HG03442 (cell line): ENCODE measurements around the gene FBXW8.
A peak's percentile ranks its signal among the peaks of the same experiment; 100 is the strongest.

Source experiments
- ATAC-seq: cut with Tn5 transposase; IDR thresholded peaks from one replicate; pipeline ENCODE4 v1.9.1; 2021; ENCODE audit warnings: mild to moderate bottlenecking, moderate library complexity; ENCODE audit not compliant: unreplicated experiment

Gene FBXW8

GRCh38 chr12:117018276-117018675, 107.5 kb downstream of the FBXW8 start:
- ATAC-seq: no peak

GRCh38 chr12:117018685-117019084, 107.9 kb downstream of the FBXW8 start:
- ATAC-seq: no peak

- no peak for ATAC-seq
These were observed 109.1 kb downstream of the FBXW8 start for GRCh38 chr12:117019866-117020265.

DNA sequence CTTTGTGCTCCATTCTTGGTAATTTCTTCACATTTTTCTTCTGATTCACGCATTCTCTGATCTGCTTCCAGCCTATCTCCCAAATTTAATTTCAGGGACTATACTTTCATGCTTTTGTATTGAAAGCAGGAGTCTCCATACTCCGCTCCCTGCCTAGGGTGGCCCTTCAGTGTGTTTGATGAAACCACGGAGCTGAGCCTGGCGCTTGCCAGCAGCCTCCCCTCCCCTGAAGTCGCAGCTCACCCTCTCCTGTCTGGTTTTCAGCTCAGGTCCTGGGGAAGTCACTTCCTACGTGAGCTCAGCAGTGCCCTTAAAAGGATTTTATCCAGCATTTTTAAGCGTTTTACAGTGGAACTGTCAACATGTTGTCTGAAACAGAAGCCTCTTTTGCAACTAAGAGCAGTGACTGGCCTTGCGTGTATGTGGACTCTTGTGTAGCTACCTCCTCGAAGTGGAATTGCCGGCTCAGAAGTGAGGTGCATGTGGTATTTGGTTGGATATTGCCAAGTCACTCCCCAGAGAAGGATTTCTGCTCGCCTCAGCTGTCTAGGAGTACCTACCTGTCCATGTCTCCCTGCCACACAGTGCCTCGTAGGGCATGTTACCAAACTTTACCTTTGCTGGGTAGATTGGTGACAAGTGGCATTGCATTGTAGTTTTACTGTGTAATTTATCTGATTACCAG, 109.9 kb downstream of the FBXW8 start:
- no peak for ATAC-seq

DNA sequence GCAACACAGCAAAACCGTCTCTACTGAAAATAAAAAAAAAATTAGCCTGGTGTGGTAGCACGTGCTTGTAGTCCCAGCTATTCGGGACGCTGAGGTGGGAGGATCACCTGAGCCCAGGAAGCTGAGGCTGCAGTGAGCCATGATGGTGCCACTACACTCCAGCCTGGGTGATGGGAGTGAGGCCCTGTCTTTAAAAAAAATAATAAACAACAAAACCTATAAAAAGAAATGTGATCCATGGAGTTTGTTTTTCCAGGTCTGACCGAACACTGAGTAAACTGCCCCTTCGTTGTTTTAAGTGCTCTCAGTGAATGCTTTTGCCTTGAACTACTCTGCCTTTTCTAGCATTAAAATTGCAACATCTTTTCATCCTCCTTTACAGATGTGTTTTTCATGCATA, 111.7 kb downstream of the FBXW8 start:
- ATAC-seq: no peak

DNA sequence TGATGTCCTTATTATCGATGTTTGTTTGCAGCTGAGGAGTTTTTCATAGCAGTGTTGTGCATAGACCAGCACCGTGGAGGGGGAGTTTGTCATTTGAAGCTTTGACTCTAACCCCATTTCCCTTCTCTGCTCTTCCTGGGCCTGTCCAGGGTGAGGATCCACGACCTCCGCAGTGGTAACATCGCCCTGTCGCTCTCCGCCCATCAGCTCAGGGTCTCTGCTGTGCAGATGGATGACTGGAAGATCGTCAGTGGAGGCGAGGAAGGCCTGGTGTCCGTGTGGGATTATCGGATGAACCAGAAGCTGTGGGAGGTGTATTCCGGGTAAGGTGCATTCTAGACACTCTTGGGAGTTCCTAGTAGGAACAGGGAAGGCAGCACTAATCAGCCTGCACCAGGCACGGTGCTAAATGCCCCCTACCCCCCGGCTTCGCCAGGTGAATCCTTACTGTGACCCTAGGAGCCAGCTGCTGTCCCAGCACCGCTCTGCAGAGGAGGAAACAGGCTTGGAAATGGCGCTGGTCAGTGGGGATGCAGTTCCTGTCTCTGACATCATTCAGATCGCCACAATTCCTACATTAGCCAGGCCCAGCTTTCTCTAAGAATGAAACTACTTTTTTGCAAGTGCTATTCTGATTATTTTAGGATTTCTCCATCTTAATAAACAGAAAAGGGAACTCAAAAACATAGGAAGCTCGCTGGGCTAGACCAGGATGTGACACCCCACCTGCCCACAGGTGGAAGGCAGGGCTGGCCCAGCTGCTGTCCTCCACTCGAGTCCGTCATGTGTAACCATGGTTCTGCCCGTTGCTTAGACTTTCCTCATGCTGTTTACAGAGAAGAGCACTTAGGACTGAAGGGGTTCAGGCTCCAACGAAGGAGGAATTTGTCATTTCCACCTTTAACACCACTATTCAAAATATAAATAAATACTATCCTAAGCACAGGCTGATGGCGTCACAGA, 113.5 kb downstream of the FBXW8 start:
- no peak for ATAC-seq

DNA sequence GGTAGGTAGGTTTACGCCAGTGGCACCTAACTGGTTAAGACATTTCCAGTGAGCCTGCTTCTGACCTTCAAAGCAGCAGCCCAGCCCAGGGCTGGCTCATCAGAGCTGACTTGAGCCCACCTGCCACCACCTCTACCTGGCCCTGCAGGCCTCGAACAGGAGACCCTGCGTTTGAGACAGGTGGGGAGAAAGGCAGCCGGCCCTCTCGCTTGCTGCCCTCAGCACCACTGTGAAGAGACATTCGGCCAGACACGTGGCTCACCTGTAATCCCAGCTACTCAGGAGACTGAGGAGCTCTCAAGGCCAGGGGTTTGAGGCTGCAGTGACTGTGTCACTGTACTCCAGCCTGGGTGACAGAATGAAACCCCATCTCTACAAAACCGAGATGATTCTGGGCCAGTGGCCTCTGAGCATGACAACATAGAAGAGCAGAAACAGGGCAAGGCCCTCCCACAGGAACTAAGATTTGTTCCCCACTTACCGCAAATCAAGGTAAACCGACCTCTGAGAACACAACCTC, 114.3 kb downstream of the FBXW8 start:
- no peak for ATAC-seq

- peak; percentile 55 for ATAC-seq
These were observed 114.9 kb downstream of the FBXW8 start for GRCh38 chr12:117025481-117026151.

- no peak for ATAC-seq
These were observed 115.6 kb downstream of the FBXW8 start for GRCh38 chr12:117026343-117026742.

DNA sequence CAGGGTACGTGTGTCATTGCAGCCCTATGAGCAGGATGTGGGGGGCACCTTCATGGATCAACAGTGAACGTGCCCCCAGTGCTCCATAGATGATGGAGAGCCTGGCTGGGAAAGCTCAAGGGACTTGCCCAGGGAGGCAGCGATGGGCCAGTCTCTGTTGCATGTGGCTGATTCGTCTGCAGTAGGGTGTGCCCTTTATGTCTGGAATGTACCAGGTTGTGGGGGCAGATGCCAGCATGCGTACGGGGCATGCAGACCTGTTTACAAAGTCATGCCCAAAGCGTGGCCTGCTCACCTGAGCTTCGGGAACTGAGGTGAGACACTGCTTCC, 116.1 kb downstream of the FBXW8 start:
- no peak for ATAC-seq

DNA sequence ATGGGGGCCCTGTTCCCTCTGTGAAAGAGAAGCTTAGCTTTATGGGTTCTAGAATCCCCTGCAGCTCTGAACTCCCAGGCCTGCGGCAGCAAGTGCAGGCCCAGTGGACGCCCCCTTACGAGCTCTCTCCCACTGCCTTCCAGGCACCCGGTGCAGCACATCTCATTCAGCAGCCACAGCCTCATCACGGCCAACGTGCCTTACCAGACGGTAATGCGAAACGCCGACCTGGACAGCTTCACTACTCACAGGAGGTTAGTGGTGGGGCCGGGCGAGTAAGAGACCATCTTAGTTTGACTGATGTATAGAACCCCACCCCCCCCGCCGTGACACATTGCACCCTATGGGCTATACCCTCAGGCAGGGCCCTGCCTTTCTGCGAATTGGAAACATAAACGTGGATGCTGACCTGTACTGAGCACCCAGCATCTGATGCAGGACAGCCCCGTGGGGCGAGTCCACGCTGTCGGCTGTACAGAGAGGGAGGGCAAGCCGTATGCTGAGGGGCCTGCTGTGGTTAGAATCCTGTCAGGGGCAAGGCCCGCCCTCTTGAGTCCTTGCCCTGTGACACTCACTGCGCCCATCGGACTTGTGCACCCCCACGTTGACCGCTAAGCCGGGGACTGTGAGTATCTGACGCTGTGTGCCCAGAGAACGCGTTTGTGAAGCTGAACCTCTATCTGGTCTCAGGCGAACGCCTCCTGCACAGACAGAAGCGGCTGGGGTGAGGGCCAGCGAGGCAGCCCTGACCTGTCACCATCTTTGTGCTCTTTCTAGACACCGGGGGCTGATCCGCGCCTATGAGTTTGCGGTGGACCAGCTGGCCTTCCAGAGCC, 116.7 kb downstream of the FBXW8 start:
- ATAC-seq: no peak

DNA sequence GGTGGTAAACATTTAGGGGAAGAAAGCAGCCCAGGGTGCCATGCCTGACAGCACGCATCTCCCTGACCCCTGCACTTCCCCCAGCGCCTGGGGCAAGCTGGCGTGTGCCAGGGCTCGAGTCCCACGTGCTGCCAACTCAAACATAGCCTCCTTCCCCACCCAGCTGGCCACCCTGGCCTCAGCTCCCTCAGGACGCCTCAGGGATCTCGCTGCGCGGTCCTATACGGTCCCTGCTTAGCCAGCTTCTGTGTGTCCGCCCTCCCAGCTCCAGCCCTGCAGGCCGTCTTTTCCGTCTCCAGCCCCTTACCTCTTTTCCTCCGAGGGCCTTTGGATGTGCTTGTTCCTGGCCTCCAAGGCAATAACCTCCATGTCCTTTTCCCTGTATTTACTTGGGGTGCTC, 117.5 kb downstream of the FBXW8 start:
- no peak for ATAC-seq

- no peak for ATAC-seq
These were observed 119.6 kb downstream of the FBXW8 start for GRCh38 chr12:117030187-117030900.

DNA sequence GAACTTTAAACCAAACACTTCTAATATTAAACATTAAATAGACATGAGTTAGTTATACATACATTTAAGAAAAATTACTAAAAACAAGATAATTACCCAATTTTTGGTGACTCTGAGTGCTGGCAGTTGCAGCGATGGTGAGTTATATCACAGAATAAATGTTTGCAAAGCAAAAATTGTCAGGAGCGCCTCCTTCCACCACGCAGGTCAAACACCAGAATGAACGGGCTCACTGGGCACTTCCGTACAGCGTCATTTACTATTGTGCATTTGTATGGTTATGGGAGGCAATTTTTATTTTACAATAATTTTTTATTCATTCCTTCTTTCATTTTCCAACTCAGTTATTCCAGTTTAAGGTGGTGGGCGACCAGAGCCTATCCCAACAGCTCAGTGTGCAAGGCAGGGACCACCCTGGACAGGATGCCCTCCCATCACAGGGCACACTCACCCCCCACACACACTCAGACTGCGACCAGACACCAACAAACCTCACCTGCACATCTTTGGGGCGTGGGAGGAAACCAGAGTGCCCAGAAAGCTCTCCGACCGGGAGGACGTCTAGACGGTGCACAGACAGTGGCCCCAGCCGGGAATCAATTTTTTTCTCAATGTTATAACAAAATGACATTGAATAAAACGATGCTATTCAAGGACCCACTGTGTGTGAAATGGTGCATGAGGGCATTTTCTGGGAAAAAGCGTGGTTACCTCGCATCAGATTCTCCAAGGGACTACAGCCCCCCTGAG, 121.3 kb downstream of the FBXW8 start:
- ATAC-seq: no peak

- ATAC-seq: no peak
These were observed 122.0 kb downstream of the FBXW8 start for GRCh38 chr12:117032593-117033381.

GRCh38 chr12:117033382-117034221, 122.9 kb downstream of the FBXW8 start:
- ATAC-seq: no peak

GRCh38 chr12:117034249-117034648, 123.5 kb downstream of the FBXW8 start:
- no peak for ATAC-seq
